Muscle of leg (tissue), 11 donors: Measurements from ENCODE around the gene MTMR3. TPM values are rescaled to one million over a fixed set of nuclear protein-coding genes. Genes with fewer than 3 reads are reported as not detected.
"Not testable (repeated sequence)": the region's sequence is repeated elsewhere in the genome, so short reads cannot be mapped to it uniquely, and the experiment has no call there.

Experiments
- DNase-seq: peaks from one replicate; pipeline ENCODE4 v3.0.0; 2013
- H3K27ac ChIP-seq: one replicate; pipeline ENCODE4 v1.5.1; 2013; ENCODE audit warnings: mild to moderate bottlenecking, low read length, control low read depth
- H3K27me3 ChIP-seq: one replicate; pipeline ENCODE4 v1.6.1; 2013; ENCODE audit warnings: low read length; ENCODE audit not compliant: control insufficient read depth, insufficient read depth
- H3K36me3 ChIP-seq: one replicate; pipeline ENCODE4 v1.6.1; 2013; ENCODE audit warnings: low read length; ENCODE audit not compliant: control insufficient read depth, insufficient read depth
- H3K4me1 ChIP-seq: one replicate; pipeline ENCODE4 v1.6.1; 2013; ENCODE audit warnings: low read length; ENCODE audit not compliant: control insufficient read depth, insufficient read depth
- H3K4me3 ChIP-seq: one replicate; pipeline ENCODE4 v1.5.1; 2013; ENCODE audit warnings: low read length, control low read depth
- H3K9me3 ChIP-seq: replicated peaks from 2 replicates; pipeline ENCODE4 v1.6.1; 2013; ENCODE audit warnings: low read depth, low read length; ENCODE audit not compliant: control insufficient read depth
- WGBS: methylation state at CpG from one replicate; pipeline ENCODE4 v1.1.5; 2013; ENCODE audit warnings: missing lambda C conversion rate; ENCODE audit not compliant: insufficient coverage; 5-methylcytosine and 5-hydroxymethylcytosine counted together
- polyA plus RNA-seq, 8 donors: library from polyadenylated mRNA; unstranded; fragments of 120-200 nt; gene quantifications; one replicate each; pipeline versions ENCODE4 v1.2.1 to v1.2.3, GENCODE V29; 2013; ENCODE audit warnings: inconsistent platforms in 1 of 8, low replicate concordance in 1 of 8; ENCODE audit not compliant: insufficient read length in 8 of 8, insufficient read depth in 1 of 8
- total RNA-seq: library from RNA; stranded (reverse); fragments of 120-200 nt; gene quantifications from one replicate; pipeline ENCODE4 v1.2.4, GENCODE V29; 2013

MTMR3 gene
- total and polyA plus RNA-seq, 9 donors, result 23.6 to 29.1 (median 25.7) TPM

DNA sequence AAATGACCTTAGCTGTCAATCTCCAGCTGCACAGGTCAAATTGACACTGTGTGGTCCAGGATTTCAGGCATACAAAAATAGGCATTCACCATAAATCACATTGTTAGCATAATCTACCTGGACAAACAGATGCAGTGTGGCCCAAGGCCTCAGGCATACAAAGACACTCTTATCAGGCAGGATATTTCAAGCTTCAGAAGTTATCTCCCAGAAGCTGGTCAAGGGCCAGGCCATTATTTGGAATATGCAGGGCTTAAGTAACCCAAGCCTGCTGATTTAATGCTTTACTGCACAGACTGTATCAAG lies 171.7 kb downstream of the MTMR3 start:
- DNase-seq, result no peak
- no peaks in the 10 kb centered on the region for H3K36me3 ChIP-seq
- no peak overlapping the region for H3K4me3 ChIP-seq

DNA sequence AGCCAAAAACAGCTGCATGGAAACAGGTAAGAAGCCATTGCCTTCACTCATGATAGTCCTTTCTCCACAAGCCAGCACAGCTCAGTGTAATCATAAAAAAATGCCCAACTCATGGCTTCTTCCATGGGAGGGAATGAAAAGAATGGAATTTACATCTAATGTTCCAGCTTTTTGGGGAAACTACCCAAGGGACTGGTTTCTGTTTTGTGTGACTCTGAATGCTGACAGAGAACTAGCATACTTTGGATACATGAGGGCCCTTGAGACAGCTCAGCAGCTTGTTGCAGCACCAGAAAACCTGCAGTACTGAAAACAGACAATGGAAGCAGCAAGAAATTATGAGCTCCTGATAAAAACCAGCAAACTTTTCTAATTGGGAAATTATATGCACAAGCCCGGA lies 173.0 kb downstream of the MTMR3 start:
- WGBS, result no CpG with 5 or more reads among the region's 1 CpG
- no peak overlapping the region for H3K27ac ChIP-seq
- peak; percentile 67 for DNase-seq
- H3K4me3 ChIP-seq, result no peak overlapping the region
- H3K9me3 ChIP-seq, result peaks cover 4% of the 10 kb centered on the region
- H3K4me1 ChIP-seq, result peaks cover 2% of the 10 kb centered on the region
- H3K27me3 ChIP-seq, result no peaks in the 10 kb centered on the region
- no peaks in the 10 kb centered on the region for H3K36me3 ChIP-seq

More for the DNA sequence above, 171.7 kb downstream of the MTMR3 start:
- H3K4me1 ChIP-seq, result peaks cover 2% of the 10 kb centered on the region
- H3K27me3 ChIP-seq, result no peaks in the 10 kb centered on the region
- H3K27ac ChIP-seq, result no peak overlapping the region
- peaks cover 4% of the 10 kb centered on the region for H3K9me3 ChIP-seq

DNA sequence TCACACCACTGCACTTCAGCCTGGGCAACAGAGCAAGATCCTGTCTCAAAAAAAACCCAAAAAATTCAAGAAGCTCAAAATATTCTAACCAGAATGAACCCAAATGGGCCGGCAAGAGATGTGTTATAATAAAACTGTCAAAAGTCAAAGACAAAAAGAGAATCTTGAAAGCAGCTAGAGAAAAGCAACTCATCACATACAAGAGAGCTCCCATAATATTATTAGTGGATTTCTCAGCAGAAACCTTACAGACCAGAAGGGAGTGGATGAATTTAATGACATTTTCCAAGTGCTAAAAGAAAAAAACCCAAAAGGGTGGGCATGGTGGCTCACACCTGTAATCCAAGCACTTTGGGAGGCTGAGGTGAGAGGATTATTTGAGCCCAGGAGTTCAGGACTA lies 174.4 kb downstream of the MTMR3 start:
- DNase-seq, result no peak
- peaks cover 4% of the 10 kb centered on the region for H3K9me3 ChIP-seq
- WGBS, result no CpG with 5 or more reads among the region's 1 CpG
- peaks cover 2% of the 10 kb centered on the region for H3K4me1 ChIP-seq
- H3K27me3 ChIP-seq, result no peaks in the 10 kb centered on the region
- H3K36me3 ChIP-seq, result no peaks in the 10 kb centered on the region
- H3K4me3 ChIP-seq, result no peak overlapping the region
- H3K27ac ChIP-seq, result no peak overlapping the region

DNA sequence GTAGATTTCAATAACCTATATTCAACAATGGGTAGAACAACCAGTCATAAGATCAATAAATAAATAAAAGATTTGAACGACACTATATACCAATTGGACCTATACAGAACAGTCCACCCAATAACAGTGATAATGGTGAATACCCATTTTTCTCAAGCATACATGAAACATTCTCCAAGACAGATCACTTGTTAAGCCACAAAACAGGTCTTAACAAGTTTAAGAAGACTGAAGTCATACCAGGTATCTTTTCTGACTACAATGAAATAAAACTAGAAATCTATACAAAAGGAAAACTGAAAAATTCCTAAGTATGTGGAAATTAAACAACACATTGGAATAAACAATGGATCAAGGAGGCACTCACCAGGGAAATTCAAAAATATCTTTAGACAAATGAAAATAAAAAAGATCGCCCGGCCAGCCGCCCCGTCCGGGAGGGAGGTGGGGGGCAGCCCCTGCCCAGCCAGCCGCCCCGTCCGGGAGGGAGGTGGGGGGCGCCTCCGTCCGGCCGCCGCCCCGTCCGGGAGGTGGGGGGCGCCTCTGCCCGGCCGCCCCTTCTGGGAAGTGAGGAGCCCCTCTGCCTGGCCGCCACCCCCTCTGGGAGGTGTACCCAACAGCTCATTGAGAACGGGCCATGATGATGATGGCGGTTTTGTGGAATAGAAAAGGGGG lies 176.5 kb downstream of the MTMR3 start:
- WGBS, result 94% methylated on average over 5 of the region's 22 CpGs
- not testable (repeated sequence) for H3K4me1 ChIP-seq, H3K9me3 ChIP-seq, H3K27ac ChIP-seq, H3K27me3 ChIP-seq, DNase-seq, H3K36me3 ChIP-seq, H3K4me3 ChIP-seq

DNA sequence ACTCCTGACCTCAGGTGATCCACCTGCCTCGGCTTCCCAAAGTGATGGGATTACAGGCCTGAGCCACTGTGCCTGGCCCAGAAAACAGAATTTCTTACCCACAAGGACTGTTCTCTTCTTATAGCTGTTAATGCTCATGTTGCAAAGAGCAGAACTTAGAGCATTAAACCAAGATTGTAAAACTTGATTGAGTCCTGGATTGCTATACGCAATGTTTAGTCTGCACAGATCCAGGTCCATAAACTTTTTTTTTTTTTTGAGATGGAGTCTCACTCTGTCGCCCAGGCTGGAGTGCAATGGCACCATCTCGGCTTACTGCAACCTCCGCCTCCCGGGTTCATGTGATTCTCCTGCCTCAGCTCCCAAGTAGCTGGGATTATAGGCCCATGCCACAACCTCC lies 178.1 kb downstream of the MTMR3 start:
- WGBS, result 97% methylated on average over 5 of the region's 6 CpGs
- not testable (repeated sequence) for H3K36me3 ChIP-seq, H3K27ac ChIP-seq, H3K27me3 ChIP-seq, H3K9me3 ChIP-seq, DNase-seq, H3K4me3 ChIP-seq, H3K4me1 ChIP-seq

DNA sequence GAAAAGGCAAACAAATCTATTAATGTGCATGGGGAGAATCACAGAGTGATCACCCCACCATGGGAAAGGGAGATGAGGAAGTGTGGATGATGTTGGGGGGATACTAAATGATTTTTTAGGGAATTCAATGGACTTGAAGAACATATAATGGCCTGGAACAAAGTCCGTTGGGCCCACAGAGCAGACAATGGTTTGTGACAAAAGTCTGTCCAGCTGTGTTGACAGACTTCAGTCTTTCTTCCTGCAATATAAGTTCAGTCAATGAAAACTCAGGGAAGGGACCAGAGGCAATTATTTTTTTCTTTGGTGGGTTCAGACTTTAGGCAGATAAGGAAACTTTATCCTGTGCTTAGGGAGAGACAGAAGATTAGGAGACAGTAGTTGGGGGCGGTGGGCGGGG lies 179.3 kb downstream of the MTMR3 start:
- H3K4me1 ChIP-seq, result no peaks in the 10 kb centered on the region
- 100% methylated on average over 3 of the region's 3 CpGs for WGBS

DNA sequence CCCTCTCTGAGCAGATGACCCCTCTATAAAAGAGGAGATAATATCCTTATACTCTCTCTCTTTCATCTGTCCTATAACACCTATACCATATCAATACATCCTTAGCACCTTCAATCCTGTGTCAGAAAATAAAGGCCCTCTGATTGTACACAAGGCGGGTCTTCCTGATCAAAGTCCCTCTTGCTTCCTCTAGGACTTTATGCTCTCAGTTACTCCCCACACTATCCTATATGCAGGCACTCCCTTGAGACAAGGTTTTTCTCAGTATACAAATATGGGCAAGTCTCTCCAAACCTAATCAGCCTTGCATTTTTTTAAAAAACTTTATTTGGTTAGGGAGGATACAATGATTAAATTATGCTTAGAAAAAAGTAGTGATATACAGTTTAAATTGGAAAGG lies 180.0 kb downstream of the MTMR3 start:
- 75% methylated on average over 1 of the region's 1 CpG for WGBS
- peaks cover 5% of the 10 kb centered on the region for H3K9me3 ChIP-seq
- H3K27me3 ChIP-seq, result no peaks in the 10 kb centered on the region
- H3K27ac ChIP-seq, result no peak overlapping the region
- DNase-seq, result no peak
- no peaks in the 10 kb centered on the region for H3K36me3 ChIP-seq
- no peaks in the 10 kb centered on the region for H3K4me1 ChIP-seq
- H3K4me3 ChIP-seq, result no peak overlapping the region

More for the DNA sequence above, 179.3 kb downstream of the MTMR3 start:
- Histone ChIP-seq H3K36me3 (no peaks in the 10 kb centered on the region), H3K9me3 (peaks cover 9% of the 10 kb centered on the region), H3K27me3 (no peaks in the 10 kb centered on the region), H3K27ac (no peak overlapping the region), H3K4me3 (no peak overlapping the region)
- no peak for DNase-seq

DNA sequence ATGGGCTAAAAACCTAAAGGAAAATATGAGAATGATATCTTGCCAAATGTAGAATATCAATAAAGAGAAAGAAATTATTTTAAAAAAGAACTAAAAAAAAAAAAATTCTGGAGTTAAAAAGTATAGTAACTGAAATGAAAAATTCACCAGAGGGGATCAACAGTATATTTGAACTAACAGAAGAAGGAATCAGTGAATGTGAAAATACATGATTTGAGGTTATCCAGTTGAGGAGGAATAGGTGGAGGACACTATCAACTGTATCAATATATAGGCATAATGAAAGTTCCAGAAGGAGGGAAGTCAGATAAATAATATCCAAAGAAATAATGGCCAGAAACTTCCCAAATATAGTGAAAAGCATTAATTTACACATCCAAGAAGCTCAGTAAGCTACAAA lies 181.2 kb downstream of the MTMR3 start:
- H3K27me3 ChIP-seq, result no peaks in the 10 kb centered on the region
- H3K9me3 ChIP-seq, result peaks cover 5% of the 10 kb centered on the region
- H3K27ac ChIP-seq, result no peak overlapping the region
- no peaks in the 10 kb centered on the region for H3K36me3 ChIP-seq
- no peaks in the 10 kb centered on the region for H3K4me1 ChIP-seq
- DNase-seq, result no peak
- no peak overlapping the region for H3K4me3 ChIP-seq

DNA sequence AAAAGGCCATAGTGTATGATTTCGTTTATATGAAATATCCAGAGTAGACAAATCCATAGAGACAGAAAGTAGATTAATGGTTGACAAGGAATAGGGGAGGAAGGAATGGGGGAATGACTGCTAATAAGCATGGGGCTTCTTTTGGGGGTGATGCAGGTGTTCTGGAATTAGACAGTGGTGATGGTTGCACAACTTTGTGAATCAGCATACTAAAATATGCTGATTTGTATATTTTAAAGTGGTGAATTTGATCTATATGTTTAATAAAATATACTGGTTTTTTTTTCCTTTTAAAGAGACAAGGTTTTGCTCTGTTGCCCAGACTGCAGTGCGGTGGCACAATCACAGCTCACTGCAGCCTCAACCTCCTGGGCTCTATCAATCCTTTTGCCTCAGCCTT lies 190.8 kb downstream of the MTMR3 start:
- Histone ChIP-seq H3K9me3 (no peaks in the 10 kb centered on the region), H3K4me3 (no peak overlapping the region), H3K36me3 (no peaks in the 10 kb centered on the region), H3K27ac (no peak overlapping the region), H3K4me1 (no peaks in the 10 kb centered on the region), H3K27me3 (no peaks in the 10 kb centered on the region)
- 20% methylated on average over 1 of the region's 2 CpGs for WGBS
- DNase-seq, result no peak

DNA sequence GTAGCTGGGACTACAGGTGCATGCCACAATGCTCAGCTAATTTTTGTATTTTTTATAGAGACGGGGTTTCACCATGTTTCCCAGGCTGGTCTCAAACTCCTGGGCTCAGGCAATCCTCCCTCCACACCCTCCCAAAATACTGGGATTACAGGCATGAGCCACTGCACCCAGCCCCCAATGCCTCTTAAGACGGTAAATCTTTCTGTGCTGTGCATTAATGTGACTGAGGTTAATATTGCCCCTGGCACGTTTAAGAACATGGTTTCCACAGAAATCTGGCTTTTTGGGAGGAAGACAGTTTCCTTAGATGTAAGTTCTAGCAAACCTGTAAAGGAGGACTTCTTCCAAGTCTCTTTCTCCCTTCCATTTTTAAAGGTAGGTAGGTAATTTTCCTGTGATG lies 191.2 kb downstream of the MTMR3 start:
- no peak for DNase-seq
- Histone ChIP-seq H3K27me3 (peaks cover 1% of the 10 kb centered on the region), H3K9me3 (no peaks in the 10 kb centered on the region), H3K36me3 (no peaks in the 10 kb centered on the region), H3K4me1 (no peaks in the 10 kb centered on the region), H3K4me3 (no peak overlapping the region), H3K27ac (no peak overlapping the region)
- no CpG with 5 or more reads among the region's 3 CpGs for WGBS

DNA sequence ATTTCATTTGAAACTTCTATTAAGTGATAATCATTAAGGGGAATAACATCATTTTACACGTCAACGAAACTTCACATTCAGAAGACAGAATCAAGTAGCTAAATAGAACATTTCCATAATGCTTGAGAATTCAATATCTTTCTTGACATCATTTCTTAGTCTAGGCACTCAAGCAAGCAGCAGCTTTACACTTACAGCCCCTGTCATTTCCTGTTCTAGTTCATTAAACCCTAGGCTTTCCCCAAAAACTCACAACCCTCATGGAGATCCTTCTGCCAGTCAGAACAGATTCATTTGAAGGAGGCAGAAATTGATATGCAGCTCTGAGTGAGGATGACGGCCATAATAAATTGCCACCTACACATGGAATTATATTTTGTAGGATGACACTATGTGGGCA lies 192.0 kb downstream of the MTMR3 start:
- Histone ChIP-seq H3K36me3 (no peaks in the 10 kb centered on the region), H3K4me1 (peaks cover under 1% of the 10 kb centered on the region), H3K4me3 (no peak overlapping the region), H3K27me3 (peaks cover 5% of the 10 kb centered on the region), H3K27ac (no peak overlapping the region), H3K9me3 (no peaks in the 10 kb centered on the region)
- DNase-seq, result no peak
- WGBS, result no CpG with 5 or more reads among the region's 3 CpGs
